Left ventricle myocardium inferior (tissue), 1 donor: Measurements from ENCODE around the gene PIK3R3. TPM values are rescaled to one million over a fixed set of nuclear protein-coding genes. Genes with fewer than 3 reads are reported as not detected.

Experiments used
- DNase-seq: peaks from one replicate; pipeline ENCODE4 v3.0.0-alpha.2; 2020
- H3K27ac ChIP-seq: fragments of 200-600 bp; replicated peaks from 2 replicates; pipeline ENCODE4 v1.8.0; 2021
- H3K27me3 ChIP-seq: fragments of 200-600 bp; 2 replicates; pipeline ENCODE4 v1.8.0; 2021; ENCODE audit warnings: low read depth
- H3K36me3 ChIP-seq: fragments of 200-600 bp; 2 replicates; pipeline ENCODE4 v1.8.0; 2021
- H3K4me1 ChIP-seq: fragments of 200-600 bp; 2 replicates; pipeline ENCODE4 v1.8.0; 2021
- H3K4me3 ChIP-seq: fragments of 200-600 bp; 2 replicates; pipeline ENCODE4 v1.8.0; 2021; ENCODE audit warnings: mild to moderate bottlenecking, moderate library complexity
- H3K9me3 ChIP-seq: fragments of 200-600 bp; replicated peaks from 2 replicates; pipeline ENCODE4 v1.8.0; 2021
- CTCF ChIP-seq: fragments of 200-600 bp; IDR thresholded peaks from 2 replicates; pipeline ENCODE4 v1.8.0; 2021; ENCODE audit warnings: antibody characterized with exemption, mild to moderate bottlenecking, borderline replicate concordance
- intact Hi-C: fragments of 100-400 bp; cut with micrococcal nuclease; formaldehyde crosslinking; loops from one replicate; pipeline ENCODE4 v1.11.0; 2022
- total RNA-seq: library from RNA; stranded (reverse); fragmentation: NEBNext Ultra II Directional; extraction: Animal tissue kit (Norgen Biotek cat#: 25700); gene quantifications from one replicate; pipeline ENCODE4 v1.2.1, GENCODE V29; 2021
- donor health status: DM: no; HTN: yes; CAD: no; lungs with severe emphysema.

The PIK3R3 gene
- total RNA-seq, 1 donor from 2014 or later: 32.7 TPM

GRCh38 chr1:46114925-46115603, 17.4 kb downstream of the PIK3R3 start:
- no peak overlapping the region for H3K4me3 ChIP-seq
- peaks cover 71% of the 10 kb centered on the region for H3K4me1 ChIP-seq
- no peaks in the 10 kb centered on the region for H3K36me3 ChIP-seq
- H3K9me3 ChIP-seq: no peaks in the 10 kb centered on the region
- no peak for DNase-seq
- no peak for TF ChIP-seq CTCF
- intact Hi-C loops: no loop called here
- no peak overlapping the region for H3K27ac ChIP-seq
- H3K27me3 ChIP-seq: no peaks in the 10 kb centered on the region

GRCh38 chr1:46113948-46114347, 18.5 kb downstream of the PIK3R3 start:
- no peak for DNase-seq
- TF ChIP-seq CTCF: no peak
- H3K27ac ChIP-seq: no peak overlapping the region
- intact Hi-C loops: no loop called here
- no peaks in the 10 kb centered on the region for H3K27me3 ChIP-seq
- no peak overlapping the region for H3K4me3 ChIP-seq
- H3K4me1 ChIP-seq: peaks cover 64% of the 10 kb centered on the region
- no peaks in the 10 kb centered on the region for H3K9me3 ChIP-seq
- H3K36me3 ChIP-seq: no peaks in the 10 kb centered on the region

- H3K4me1 ChIP-seq: peaks cover 60% of the 10 kb centered on the region
Observed at GRCh38 chr1:46112108-46112507, 20.3 kb downstream of the PIK3R3 start.

GRCh38 chr1:46110521-46110920, 21.9 kb downstream of the PIK3R3 start:
- H3K9me3 ChIP-seq: no peaks in the 10 kb centered on the region
- DNase-seq: no peak
- no peaks in the 10 kb centered on the region for H3K27me3 ChIP-seq
- no peak overlapping the region for H3K4me3 ChIP-seq
- no peak for TF ChIP-seq CTCF
- H3K36me3 ChIP-seq: no peaks in the 10 kb centered on the region
- intact Hi-C loops: no loop called here
- H3K27ac ChIP-seq: no peak overlapping the region
- peaks cover 63% of the 10 kb centered on the region for H3K4me1 ChIP-seq

More at GRCh38 chr1:46112108-46112507, 20.3 kb downstream of the PIK3R3 start:
- H3K4me3 ChIP-seq: no peak overlapping the region
- intact Hi-C loops: no loop called here
- DNase-seq: no peak
- no peak for TF ChIP-seq CTCF
- no peak overlapping the region for H3K27ac ChIP-seq
- H3K36me3 ChIP-seq: no peaks in the 10 kb centered on the region
- H3K27me3 ChIP-seq: no peaks in the 10 kb centered on the region
- H3K9me3 ChIP-seq: no peaks in the 10 kb centered on the region

- Histone ChIP-seq H3K4me1 (peaks cover 9% of the 10 kb centered on the region), H3K27me3 (no peaks in the 10 kb centered on the region), H3K36me3 (no peaks in the 10 kb centered on the region), H3K4me3 (no peak overlapping the region), H3K27ac (no peak overlapping the region), H3K9me3 (peaks cover 8% of the 10 kb centered on the region)
- intact Hi-C loops: no loop called here
- no peak for DNase-seq
- no peak for TF ChIP-seq CTCF
Observed at GRCh38 chr1:46102769-46103476, 29.5 kb downstream of the PIK3R3 start.
